ENCODE data around the gene STARD6. TPM values are rescaled to one million over a fixed set of nuclear protein-coding genes. Genes with fewer than 3 reads are reported as not detected.

The STARD6 gene
- total RNA-seq, result not detected in 2 replicates

GRCh38 chr18:54357660-54358494 is at the start of gene STARD6, which contains the start of gene C18orf54:
STARD6 (minus strand) TSS chr18:54357858; CDS start chr18:54354573, 3,285 bp downstream.
C18orf54 (plus strand) TSS chr18:54357906; CDS start chr18:54360573, 2,667 bp downstream.

Other genes with a start within 250 kb of the STARD6 start
- gene MBD2, start 133.2 kb downstream of the STARD6 start, total RNA-seq, result 15.4 and 18.0 TPM in 2 replicates
- 34.1 and 46.7 TPM in 2 replicates for gene POLI, start 88.3 kb downstream of the STARD6 start, total RNA-seq
- gene C18orf54, start within 50 bp of the STARD6 start, total RNA-seq, result 3.3 and 8.6 TPM in 2 replicates
- gene DYNAP, start 233.4 kb upstream of the STARD6 start, total RNA-seq, result not detected in 2 replicates

Data from smooth muscle cell of the umbilical artery (primary cell).